HFFc6 (cell line): ENCODE data around the gene IL10. TPM values are rescaled to one million over a fixed set of nuclear protein-coding genes. Genes with fewer than 3 reads are reported as not detected.

ENCODE experiments used
- DNase-seq: peaks from one replicate; pipeline ENCODE4 v3.0.0-alpha.2; 2018
- H3K27ac Mint-ChIP-seq: 2 replicates; pipeline ENCODE4 v1.8.0; 2020; ENCODE audit warnings: mild to moderate bottlenecking, mixed read lengths
- H3K27me3 Mint-ChIP-seq: 2 replicates; pipeline ENCODE4 v1.8.0; 2021; ENCODE audit warnings: mild to moderate bottlenecking, moderate library complexity, mixed read lengths; ENCODE audit not compliant: insufficient read depth
- H3K36me3 Mint-ChIP-seq: 2 replicates; pipeline ENCODE4 v1.8.0; 2021; ENCODE audit warnings: low read depth, mixed read lengths
- H3K4me1 Mint-ChIP-seq: 2 replicates; pipeline ENCODE4 v1.8.0; 2020; ENCODE audit warnings: low read depth, mixed read lengths
- H3K4me3 Mint-ChIP-seq: 2 replicates; pipeline ENCODE4 v1.8.0; 2020; ENCODE audit warnings: mild to moderate bottlenecking, moderate library complexity, mixed read lengths
- H3K9me3 Mint-ChIP-seq: 2 replicates; pipeline ENCODE4 v1.8.0; 2020; ENCODE audit warnings: mild to moderate bottlenecking, mixed read lengths
- CTCF ChIP-seq: fragments of 200-600 bp; sonication (generic); IDR thresholded peaks from 2 replicates; pipeline ENCODE4 v1.5.0; 2021; ENCODE audit warnings: antibody characterized with exemption, mild to moderate bottlenecking
- total RNA-seq, 6 experiments: library from RNA; stranded (reverse); fragmentation: NEBNext Ultra II Directional; extraction: Animal tissue kit (Norgen Biotek cat#: 25700); gene quantifications; 2 replicates in 1 of 6; 3 replicates in 5 of 6; pipeline ENCODE4 v1.2.3, GENCODE V29; 2021

Gene IL10
- total RNA-seq, 6 experiments from 2014 or later: not detected

GRCh38 chr1:206737729-206738201, 34.5 kb downstream of the IL10 start:
- no peak for DNase-seq
- H3K9me3 Mint-ChIP-seq: no peaks in the 10 kb centered on the region
- TF ChIP-seq CTCF: no peak
- H3K4me3 Mint-ChIP-seq: no peak overlapping the region
- H3K27ac Mint-ChIP-seq: no peak overlapping the region
- peaks cover 39% of the 10 kb centered on the region for H3K4me1 Mint-ChIP-seq
- no peaks in the 10 kb centered on the region for H3K36me3 Mint-ChIP-seq
- no peaks in the 10 kb centered on the region; the same call in none of the 2 replicates for H3K27me3 Mint-ChIP-seq

GRCh38 chr1:206736878-206737728, 35.2 kb downstream of the IL10 start:
- Mint-ChIP-seq H3K27ac (no peak overlapping the region), H3K4me3 (no peak overlapping the region), H3K9me3 (no peaks in the 10 kb centered on the region), H3K4me1 (peaks cover 39% of the 10 kb centered on the region), H3K27me3 (no peaks in the 10 kb centered on the region; the same call in none of the 2 replicates), H3K36me3 (no peaks in the 10 kb centered on the region)
- no peak for DNase-seq
- no peak for TF ChIP-seq CTCF

- H3K27ac Mint-ChIP-seq: no peak overlapping the region
- H3K9me3 Mint-ChIP-seq: no peaks in the 10 kb centered on the region
- H3K4me3 Mint-ChIP-seq: no peak overlapping the region
- no peak for TF ChIP-seq CTCF
- H3K27me3 Mint-ChIP-seq: no peaks in the 10 kb centered on the region; the same call in none of the 2 replicates
- peaks cover 39% of the 10 kb centered on the region for H3K4me1 Mint-ChIP-seq
- no peak for DNase-seq
- H3K36me3 Mint-ChIP-seq: no peaks in the 10 kb centered on the region
Measured at GRCh38 chr1:206735553-206736031, 36.7 kb downstream of the IL10 start.

- no peaks in the 10 kb centered on the region for H3K36me3 Mint-ChIP-seq
- peak overlapping the region; percentile 21; the same call in 1 of the 2 replicates for H3K27ac Mint-ChIP-seq
- peak; percentile 37 for DNase-seq
- peaks cover 36% of the 10 kb centered on the region for H3K4me1 Mint-ChIP-seq
- peak; percentile 93 for TF ChIP-seq CTCF
- H3K4me3 Mint-ChIP-seq: no peak overlapping the region
- H3K9me3 Mint-ChIP-seq: no peaks in the 10 kb centered on the region
- no peaks in the 10 kb centered on the region; the same call in none of the 2 replicates for H3K27me3 Mint-ChIP-seq
Measured at GRCh38 chr1:206734499-206735142, 37.7 kb downstream of the IL10 start.

GRCh38 chr1:206732992-206733391, 39.3 kb downstream of the IL10 start:
- H3K4me3 Mint-ChIP-seq: no peak overlapping the region
- no peaks in the 10 kb centered on the region for H3K9me3 Mint-ChIP-seq
- H3K27ac Mint-ChIP-seq: no peak overlapping the region
- H3K27me3 Mint-ChIP-seq: no peaks in the 10 kb centered on the region; the same call in none of the 2 replicates
- H3K4me1 Mint-ChIP-seq: peaks cover 20% of the 10 kb centered on the region
- no peak for DNase-seq
- no peak for TF ChIP-seq CTCF
- H3K36me3 Mint-ChIP-seq: no peaks in the 10 kb centered on the region
